Germinal center (tissue), 1 donor: Measurements from ENCODE around the gene ADAR.
A peak's percentile ranks its signal among the peaks of the same experiment; 100 is the strongest.

Experiments used
- DNase-seq: peaks from one replicate; pipeline ENCODE4 v3.0.0; 2012; ENCODE audit warnings: mixed read lengths, low spot score

The ADAR gene

DNA sequence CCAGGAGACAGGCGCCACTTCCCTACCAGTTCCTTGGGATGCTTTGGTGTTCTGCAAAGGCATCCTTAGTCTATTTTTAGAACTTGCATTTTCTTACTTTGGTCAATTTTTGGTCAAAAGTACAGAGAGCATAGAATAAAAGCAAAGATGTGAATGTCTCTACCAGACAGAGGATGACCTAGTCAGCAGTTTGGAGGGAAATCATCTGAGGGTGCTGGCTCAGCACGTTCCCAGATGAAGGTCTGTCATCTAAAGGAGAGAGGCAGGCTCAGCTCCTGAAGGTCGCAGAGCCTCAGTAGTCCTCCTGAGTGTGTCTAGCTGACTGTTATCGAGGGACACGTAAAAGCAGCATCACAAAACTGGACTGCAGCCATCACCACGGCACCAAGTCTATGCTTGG lies 25.1 kb downstream of the ADAR start:
- no peak for DNase-seq

DNA sequence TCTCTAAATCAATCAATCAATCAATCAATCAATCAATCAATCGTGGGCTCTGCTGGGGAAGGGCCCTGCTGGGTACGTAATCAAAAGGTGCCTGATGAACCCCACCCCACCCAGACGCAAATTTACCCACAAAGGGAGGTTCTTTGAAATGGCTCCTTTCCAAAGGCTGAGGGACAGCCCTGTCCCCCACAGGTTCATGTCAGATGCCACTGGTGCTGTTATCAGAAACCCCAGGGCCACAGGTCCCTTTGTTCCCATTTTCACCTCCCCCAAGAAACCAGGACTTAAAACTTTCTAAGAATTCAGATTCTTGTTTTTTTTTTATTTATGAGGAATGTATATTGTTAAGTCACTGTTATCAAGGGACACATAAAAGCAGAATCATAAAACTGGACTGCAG lies 26.2 kb downstream of the ADAR start:
- no peak for DNase-seq

DNA sequence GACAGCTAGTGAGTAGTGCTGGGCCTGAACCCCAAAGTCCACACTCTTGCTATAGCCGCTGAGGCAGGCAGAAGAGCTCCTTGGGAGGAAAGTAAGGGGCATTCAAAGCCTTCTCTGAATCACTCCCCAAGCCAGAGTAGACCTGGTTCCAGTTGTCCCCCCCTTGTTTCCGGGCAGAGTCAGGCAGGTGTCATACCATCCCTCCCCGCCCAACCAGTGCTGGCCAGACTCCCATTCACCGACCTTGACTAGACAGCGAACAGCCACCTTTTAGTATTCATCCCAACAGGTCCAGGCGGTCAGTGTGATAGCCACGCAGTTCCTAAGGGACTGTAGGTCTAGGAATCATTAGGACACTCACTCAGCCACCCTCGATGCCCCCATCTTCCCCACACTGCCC lies 28.6 kb downstream of the ADAR start:
- no peak for DNase-seq

DNA sequence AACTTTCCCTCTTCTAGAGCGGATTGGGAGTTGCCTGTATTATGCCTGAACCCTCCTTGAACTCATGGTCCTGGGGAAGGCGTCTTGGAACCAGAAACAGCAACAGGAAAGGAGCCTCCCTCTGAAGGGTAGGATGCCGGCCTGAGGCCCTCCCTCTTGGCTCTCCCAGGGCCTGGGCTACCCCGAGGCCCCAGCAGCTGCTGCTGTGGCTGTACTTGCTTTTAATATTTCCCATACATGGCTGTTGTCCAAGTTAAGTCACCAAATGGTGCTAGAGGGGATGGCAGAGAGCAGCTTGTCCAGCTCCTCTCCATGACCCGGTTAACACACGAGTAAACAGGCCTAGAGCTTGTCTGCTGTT lies 29.9 kb downstream of the ADAR start:
- no peak for DNase-seq

DNA sequence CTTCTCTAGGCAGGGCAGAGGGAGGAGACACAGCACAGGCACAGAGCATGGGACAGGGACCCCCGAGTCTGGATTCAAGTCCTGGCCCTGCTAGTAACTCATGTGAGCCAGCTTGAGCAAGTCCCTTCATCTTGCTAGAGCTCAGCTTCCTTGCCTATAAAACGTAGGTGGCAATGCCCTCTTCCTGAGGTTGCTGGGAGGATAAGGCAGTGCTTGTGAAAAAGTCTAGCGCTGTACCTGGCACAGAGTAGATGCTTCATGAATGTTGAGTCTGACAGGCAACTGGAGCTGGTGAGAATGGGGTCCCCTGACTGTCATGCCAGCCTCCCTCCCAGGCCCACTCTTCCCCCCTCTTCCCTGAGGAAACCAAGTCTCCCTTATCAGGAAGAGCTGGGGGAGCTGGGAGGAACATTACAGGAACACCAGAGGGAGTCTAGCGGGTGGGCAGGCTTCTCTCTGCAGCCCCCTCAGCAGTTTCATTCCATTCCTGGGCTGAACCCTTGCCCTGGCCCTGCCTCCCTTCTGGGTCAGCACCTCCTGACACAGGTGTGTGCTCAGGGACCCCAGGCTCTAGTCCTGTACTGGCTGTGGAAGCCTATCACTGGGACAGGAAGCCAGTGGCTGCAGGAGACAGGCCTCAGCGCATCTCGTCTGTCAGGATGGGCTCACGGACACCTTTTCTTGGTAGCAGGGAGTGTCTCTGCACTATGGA lies 30.5 kb downstream of the ADAR start:
- DNase-seq = no peak

DNA sequence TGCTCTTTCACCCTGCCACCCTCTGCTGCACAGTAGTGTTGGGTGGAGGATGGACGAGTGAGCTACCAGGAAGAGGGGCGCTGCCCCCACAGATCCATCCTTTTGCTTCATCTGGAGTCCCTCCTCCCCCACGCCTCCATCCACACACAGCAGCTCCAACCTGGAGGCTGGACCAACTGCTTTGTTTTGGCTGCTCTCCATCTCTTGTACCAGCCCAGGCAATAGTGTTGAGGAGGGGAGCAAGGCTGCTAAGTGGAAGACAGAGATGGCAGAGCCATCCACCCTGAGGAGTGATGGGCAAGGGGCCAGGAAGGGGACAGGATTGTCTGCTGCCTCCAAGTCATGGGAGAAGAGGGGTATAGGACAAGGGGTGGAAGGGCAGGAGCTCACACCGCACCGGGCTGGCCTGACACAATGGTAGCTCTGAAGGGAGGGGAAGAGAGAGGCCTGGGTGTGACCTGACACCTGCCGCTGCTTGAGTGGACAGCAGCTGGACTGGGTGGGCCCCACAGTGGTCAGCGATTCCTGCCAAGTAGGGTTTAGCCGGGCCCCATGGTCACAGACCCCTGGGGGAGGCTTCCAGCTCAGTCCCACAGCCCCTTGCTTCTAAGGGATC lies 31.9 kb downstream of the ADAR start:
- DNase-seq = no peak

DNA sequence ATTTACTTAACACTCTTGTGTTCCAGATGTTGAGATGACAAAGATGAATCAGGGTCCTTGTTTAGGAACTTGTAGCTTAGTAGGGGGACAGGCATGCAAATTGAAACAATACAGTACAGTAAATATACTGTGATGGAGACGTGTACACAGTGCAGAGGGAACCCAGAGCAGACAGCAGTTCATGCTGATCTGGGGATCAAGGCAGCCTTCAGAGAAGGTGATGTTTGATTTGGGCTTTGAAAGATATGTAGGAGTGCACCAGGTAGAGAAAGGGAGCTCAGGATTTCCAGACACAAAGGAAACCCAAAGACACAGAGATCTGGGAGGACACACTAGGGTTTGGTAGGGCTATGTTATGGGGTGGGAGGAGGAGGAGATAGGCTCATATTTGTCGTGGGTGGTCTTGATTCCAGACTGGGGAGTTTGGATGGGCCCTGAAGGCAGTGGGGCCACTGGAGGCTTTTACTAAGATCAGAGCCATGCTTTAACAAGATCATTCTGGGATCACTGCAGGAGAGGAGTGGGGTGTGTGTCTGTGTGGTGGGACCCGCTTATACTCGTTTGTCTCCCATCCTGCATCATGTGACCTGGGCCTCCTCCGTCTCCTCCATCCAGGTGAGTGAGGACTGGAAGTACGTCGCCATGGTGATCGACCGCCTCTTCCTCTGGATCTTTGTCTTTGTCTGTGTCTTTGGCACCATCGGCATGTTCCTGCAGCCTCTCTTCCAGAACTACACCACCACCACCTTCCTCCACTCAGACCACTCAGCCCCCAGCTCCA lies 32.6 kb downstream of the ADAR start:
- no peak for DNase-seq

DNA sequence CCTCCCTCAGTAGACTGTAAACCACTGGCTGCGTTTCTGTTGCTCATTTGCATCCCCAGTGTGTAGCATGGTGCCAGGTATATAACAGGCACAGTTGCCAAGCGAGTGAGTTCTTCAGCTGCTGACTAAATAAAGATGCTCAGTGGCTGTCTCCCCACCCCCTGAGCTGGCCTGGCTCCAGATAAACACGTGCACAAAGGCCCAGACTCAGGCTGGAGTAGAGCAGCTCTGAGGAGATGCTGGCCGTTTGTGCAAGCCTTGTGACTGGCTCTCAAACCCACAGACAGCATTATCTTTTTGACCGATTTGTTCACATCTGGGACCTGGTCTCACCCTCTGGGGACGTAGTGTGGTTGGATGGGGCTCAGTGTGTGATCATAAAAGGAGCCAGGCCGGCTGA lies 33.3 kb downstream of the ADAR start:
- peak; percentile 56 for DNase-seq

DNA sequence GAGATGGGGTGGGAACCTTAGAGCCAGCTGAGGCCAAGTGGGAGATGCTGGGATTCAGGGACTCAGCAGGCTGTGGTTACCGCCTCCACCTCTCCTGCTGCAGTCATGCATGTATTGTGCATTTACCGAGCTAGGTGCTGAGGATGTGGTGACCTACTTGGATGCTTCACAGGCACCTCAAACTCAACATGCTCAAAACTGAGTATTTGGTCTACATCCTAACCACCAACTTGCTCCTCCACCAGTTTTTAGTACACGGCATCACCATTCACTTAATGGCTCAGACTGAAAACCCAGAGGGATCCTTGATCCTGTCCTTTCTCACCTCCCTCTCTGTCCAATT lies 34.8 kb downstream of the ADAR start:
- no peak for DNase-seq

DNA sequence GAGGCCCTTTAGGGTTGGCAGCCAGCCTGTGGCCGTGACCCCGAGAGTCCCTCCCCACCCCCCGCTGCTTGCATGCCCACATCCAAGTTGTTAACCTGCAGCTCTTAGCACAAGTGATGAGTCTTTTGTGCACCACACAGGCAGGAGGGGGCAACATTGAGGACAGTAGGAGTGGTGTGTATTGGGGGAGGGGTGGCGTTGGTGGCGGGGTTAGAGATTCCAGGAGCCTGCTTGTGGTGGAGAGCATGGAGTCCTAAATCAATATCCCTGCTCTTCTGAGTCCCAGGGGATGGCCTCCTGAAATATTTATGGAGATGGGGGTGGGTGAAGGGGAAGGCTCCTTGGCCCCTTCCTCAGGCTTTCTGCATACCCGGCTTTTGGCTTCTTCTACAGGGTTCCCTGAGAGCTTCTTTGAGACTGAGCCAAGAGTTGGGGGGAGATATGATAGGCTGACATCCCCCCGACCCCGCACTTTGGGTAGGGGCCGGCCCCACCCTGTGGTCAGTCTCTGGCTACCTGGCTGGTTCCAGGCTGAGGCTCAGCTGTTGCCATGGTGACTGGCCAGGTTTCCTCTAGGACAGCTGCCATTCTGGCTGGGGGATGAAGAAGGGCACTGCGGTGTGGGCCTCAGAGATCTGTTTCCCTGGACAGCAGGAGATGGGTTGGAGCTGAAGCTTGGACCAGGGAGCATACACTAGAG lies 35.4 kb downstream of the ADAR start:
- no peak for DNase-seq

DNA sequence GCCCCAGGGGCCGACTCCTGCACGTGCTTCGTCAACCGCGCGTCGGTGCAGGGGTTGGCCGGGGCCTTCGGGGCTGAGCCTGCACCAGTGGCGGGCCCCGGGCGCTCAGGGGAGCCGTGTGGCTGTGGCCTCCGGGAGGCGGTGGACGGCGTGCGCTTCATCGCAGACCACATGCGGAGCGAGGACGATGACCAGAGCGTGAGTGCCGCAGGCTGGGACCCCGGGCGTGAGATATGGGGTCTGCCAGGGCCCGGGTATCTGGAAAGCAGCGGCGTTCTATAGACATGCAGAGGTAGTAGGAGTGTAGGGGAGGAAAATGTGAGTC lies 36.1 kb downstream of the ADAR start:
- DNase-seq = no peak

DNA sequence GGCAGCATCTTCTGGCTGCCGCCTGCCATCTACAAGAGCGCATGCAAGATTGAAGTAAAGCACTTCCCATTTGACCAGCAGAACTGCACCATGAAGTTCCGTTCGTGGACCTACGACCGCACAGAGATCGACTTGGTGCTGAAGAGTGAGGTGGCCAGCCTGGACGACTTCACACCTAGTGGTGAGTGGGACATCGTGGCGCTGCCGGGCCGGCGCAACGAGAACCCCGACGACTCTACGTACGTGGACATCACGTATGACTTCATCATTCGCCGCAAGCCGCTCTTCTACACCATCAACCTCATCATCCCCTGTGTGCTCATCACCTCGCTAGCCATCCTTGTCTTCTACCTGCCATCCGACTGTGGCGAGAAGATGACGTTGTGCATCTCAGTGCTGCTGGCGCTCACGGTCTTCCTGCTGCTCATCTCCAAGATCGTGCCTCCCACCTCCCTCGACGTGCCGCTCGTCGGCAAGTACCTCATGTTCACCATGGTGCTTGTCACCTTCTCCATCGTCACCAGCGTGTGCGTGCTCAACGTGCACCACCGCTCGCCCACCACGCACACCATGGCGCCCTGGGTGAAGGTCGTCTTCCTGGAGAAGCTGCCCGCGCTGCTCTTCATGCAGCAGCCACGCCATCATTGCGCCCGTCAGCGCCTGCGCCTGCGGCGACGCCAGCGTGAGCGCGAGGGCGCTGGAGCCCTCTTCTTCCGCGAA lies 36.6 kb downstream of the ADAR start:
- DNase-seq = no peak

DNA sequence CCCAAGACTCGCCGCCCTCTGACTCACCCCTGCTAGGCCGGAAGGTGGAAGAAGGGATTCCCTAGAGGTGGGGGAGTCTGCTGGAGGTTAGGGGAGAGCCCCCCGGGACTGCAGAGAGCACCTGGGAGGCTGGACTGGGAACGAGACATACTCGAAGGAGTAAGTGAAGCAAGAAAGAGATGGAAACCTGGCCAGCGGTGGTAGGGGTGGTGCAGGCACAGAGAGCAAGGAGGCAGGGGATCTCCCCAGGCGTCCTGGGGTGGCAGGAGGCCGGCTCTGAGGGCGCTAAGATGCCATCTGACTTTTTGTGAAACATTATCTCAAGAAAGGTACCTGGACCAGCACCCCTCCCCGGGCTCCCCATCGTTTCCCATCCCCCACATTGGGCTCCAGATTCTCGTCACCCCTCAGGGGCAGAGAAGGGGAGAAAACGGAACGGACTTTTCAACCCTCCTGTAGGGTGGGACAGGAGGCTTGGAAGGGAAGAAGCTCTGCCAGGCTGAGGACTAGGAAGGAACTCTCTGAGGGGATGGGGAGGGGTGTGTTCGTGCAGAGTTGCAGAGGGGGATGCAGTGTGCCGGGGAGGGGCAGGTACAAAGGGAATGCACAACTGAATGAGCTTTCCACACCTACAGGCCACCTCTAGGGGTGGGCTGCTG lies 39.7 kb downstream of the ADAR start:
- no peak for DNase-seq

DNA sequence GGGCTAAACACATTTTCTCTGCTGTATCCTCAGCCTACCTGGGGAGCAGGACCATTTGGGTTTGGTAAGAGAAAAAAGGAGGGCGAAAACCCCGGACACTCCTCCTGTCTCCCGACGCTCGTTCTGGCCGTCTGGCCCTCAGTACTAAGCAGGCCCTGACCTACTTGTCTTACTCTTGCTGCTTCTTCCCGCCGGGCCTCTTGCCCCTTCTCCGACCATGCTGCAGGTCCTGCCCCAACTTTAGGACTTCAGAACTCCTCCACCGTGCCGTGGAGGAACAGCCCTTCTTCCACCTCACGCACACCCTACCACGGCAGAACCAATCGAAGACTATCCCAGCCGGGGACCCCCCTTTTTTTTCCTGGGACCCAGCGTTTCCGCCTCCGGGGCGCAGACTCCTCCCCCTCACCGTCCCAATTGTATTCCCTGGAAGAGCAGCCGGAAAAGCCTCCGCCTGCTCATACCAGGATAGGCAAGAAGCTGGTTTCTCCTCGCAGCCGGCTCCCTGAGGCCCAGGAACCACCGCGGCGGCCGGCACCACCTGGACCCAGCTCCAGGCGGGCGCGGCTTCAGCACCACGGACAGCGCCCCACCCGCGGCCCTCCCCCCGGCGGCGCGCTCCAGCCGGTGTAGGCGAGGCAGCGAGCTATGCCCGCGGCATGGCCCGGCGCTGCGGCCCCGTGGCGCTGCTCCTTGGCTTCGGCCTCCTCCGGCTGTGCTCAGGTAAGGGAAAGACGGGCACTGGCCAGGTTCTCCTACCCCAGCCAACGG lies 40.4 kb downstream of the ADAR start, which contains the start of gene CHRNB2:
Gene CHRNB2 (plus strand): TSS at position 393 of the 771 bp plus-strand sequence. CDS start 267 bp downstream, at position 660.
- DNase-seq = peak; percentile 90

DNA sequence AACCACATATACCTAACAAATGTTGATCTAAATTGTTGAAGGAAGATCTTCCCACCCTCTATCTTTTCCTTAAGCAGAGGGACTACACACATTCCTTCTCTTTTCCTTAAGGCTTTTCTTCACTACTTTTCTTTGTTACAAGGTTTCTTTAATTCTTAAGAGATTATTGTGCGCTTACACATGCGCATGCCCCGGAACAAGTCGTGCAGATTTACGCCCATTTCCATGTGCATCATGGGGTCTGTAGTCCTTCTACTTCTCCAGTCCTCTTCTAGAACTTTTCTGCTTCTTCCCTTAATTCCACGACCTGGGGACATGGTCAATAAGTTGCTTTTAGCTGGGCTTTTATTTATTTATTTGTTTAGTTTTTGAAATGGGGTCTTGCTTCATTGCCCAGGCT lies 42.1 kb downstream of the ADAR start:
- no peak for DNase-seq

DNA sequence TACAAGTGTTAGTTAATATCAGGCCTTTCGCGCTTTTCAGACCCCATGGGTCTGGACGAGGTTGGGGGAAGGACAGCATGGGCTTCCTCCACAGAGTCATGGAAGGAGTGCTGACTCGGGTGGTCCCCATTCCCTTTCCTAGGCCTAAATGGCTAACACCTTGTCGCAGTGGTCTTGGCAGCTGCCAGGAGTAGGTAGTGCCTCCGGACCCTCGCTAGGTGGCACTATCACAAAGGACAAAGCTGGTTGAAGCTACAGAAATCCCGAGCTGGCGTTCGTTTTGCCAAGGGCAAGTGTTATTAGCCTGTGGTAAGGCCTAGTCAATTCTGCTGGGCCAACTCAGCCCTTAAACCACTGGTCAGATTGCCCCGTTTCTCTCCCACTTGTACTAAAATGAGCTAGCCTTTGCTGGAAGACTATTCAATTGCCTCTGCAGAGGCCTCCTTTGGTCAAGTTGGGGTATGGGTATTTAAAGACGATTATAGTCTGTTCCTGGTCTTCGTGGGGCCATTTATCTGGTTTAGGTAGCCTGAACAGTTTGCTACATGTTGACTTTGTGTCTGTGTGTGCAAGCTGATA lies 48.4 kb downstream of the ADAR start:
- DNase-seq = peak; percentile 76

DNA sequence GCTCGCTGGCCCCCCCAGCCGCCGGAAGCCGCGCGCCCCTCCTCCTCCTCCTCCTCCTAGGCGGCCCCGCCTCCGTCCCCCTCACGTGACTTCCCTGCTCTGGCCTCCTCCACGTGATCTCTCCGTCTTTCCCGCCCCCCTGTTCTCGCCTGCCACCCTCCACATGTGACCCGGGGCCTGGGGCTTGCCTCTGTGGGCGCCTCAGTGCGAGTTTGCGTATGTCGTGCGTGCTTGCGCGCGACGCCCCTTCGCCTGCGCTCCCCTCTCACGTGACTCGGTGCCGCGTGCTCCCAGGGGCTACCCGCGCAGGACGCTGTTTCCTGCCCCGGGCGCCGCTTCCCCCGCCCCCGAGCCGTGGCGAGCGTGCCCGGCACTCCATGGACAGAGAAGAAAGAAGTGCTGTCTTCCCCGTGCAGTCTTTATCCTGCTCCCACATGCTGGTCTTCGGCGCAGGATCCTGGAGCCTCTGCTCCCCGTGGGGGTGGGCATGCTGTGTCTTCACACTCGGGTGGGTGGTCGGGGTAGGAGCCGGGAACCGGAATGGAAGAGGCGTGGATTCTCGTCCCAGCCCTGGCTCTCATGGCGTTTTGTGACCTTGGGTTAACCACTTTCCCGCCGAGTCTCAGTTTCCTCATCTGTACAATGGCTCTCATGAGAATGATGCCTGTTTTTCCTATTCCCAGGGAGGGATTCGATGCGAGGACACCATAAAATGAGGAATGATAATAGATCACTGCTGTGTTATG lies 49.1 kb downstream of the ADAR start:
- DNase-seq = peak; percentile 95

DNA sequence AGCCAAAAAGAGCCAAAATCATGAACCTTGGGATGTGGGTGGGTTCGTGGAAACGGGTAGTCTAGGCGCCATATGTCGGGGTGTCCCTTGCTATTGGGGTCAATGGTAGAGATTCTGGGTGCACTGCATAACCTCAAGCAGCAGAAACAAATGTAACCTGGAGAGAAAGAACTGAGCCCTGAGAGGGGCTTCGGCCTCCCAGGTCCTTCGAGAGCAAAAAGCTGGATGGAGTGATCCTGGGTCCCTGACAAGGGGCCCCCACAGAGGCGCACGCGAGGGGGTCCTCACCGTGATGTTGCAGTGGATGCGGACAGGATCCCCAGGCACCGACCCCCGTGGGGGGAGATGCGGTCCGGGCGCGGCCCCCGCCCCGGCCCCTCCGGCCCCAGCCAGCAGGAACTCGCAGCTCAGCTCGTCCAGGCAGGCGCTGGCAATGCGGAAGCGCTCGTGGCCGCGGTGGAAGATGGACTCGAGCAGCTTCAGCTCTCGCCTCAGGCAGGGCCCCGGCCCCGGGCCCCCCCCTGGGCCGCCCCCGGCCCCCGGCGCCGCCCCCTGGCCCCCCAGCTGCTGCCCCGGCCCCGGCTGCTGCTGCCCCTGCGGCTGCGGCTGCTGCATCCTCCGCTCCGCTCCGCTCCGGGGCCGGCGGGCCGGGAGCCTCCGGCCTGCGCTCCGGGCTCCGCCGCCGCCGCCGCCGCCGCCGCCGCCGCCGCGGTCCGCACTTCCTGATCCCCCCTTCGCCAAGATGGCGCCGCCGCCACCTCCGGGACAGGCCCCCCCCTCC lies 49.9 kb downstream of the ADAR start, which contains the start of gene UBE2Q1:
Gene UBE2Q1 (minus strand): TSS at position 724 of the 781 bp plus-strand sequence. CDS start 109 bp downstream, at position 615.
- peak; percentile 27 for DNase-seq
